Esophagus muscularis mucosa (tissue), 3 donors: ENCODE measurements around the gene SS18L1.

Experiments used
- EP300 ChIP-seq: sonication (generic); formaldehyde crosslinking; IDR thresholded peaks from one replicate; pipeline ENCODE4 v1.6.1; 2017; ENCODE audit warnings: antibody characterized with exemption
- TF ChIP-seq, protein P1 (sequence below), 3 experiments: fragments of 200-600 bp in 2 of 3; fragments of 450-650 bp in 1 of 3; sonication (generic) in 2 of 3; IDR thresholded peaks; one replicate each; pipeline ENCODE4 v1.5.1; 2017 to 2019; ENCODE audit warnings: antibody characterized with exemption in 3 of 3, mild to moderate bottlenecking in 2 of 3, moderate library complexity in 1 of 3

DNA sequence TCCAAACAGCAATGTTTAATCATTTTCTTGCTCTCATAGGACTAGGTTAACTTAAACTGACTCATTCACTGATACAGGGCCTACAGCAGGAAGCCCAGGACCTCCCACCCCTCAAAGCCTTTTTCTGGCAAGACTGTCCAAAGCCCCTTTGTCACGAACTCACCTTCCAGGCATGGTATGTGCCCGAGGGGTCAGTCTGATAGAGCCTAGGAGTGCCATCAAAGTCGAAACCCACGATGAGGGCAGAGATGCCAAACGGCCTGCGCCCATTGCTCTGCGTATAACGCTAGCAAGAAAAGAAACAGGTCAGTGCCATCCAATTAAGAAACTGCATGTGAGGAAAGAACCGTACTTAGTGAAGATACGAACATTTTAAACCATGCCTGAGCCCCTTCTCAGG, 4.7 kb upstream of the SS18L1 start:
- TF ChIP-seq, protein P1, sequence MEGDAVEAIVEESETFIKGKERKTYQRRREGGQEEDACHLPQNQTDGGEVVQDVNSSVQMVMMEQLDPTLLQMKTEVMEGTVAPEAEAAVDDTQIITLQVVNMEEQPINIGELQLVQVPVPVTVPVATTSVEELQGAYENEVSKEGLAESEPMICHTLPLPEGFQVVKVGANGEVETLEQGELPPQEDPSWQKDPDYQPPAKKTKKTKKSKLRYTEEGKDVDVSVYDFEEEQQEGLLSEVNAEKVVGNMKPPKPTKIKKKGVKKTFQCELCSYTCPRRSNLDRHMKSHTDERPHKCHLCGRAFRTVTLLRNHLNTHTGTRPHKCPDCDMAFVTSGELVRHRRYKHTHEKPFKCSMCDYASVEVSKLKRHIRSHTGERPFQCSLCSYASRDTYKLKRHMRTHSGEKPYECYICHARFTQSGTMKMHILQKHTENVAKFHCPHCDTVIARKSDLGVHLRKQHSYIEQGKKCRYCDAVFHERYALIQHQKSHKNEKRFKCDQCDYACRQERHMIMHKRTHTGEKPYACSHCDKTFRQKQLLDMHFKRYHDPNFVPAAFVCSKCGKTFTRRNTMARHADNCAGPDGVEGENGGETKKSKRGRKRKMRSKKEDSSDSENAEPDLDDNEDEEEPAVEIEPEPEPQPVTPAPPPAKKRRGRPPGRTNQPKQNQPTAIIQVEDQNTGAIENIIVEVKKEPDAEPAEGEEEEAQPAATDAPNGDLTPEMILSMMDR (IDR thresholded peaks at IDR 0.05) = no peak
- no peak for TF ChIP-seq EP300
